SK-N-SH (cell line): ENCODE data around the gene DOCK3. TPM values are rescaled to one million over a fixed set of nuclear protein-coding genes. Genes with fewer than 3 reads are reported as not detected.

ENCODE experiments used
- CTCF ChIA-PET: fragments of 300-600, 350-600 bp; formaldehyde crosslinking; extraction: SDS; loops from one replicate; lab custom pipeline; 2021; lab: Yijun Ruan, JAX
- POLR2A ChIA-PET: fragments of 350-600 bp; sonication (Branson Sonifier 250); formaldehyde crosslinking; extraction: SDS; loops from one replicate; lab custom pipeline; 2020; ENCODE audit warnings: antibody characterized with exemption, inconsistent platforms; lab: Yijun Ruan, JAX
- DNase-seq: peaks from one replicate; pipeline ENCODE4 v3.0.0; 2012
- H2AFZ ChIP-seq: fragments of 200-600 bp; sonication (generic); 2 replicates; pipeline ENCODE4 v1.8.1; 2016; ENCODE audit warnings: antibody characterized with exemption, mild to moderate bottlenecking, low read depth
- H3F3A ChIP-seq: fragments of 200-600 bp; sonication (generic); replicated peaks from 2 replicates; pipeline ENCODE3; 2016; ENCODE audit warnings: antibody characterized with exemption, mild to moderate bottlenecking; ENCODE audit not compliant: insufficient read depth
- H3K27ac ChIP-seq, 2 experiments: fragments of 200-500 bp in 1 of 2; fragments of 200-600 bp in 1 of 2; sonication (Bioruptor generic) in 1 of 2; sonication (generic), shearing (Covaris generic) in 1 of 2; 2 replicates each; pipeline versions ENCODE4 v1.5.1 to v1.6.1; 2014 to 2016; ENCODE audit warnings: low read depth in 2 of 2, inconsistent platforms in 1 of 2, low read length in 1 of 2, mild to moderate bottlenecking in 1 of 2, mixed read lengths in 1 of 2
- H3K27me3 ChIP-seq: fragments of 200-600 bp; sonication (generic), shearing (Covaris generic); 2 replicates; pipeline ENCODE4 v1.6.1; 2016; ENCODE audit warnings: mixed run types; ENCODE audit not compliant: insufficient read depth
- H3K36me3 ChIP-seq, 2 experiments: fragments of 200-500 bp in 1 of 2; fragments of 200-600 bp in 1 of 2; sonication (Bioruptor generic) in 1 of 2; sonication (generic) in 1 of 2; replicated peaks in 1 of 2; 2 replicates each; pipeline versions ENCODE3 to v1.5.1; 2014 to 2016; ENCODE audit warnings: low read length in 1 of 2, mild to moderate bottlenecking in 1 of 2; ENCODE audit not compliant: insufficient read depth in 2 of 2, control insufficient read depth in 1 of 2
- H3K4me1 ChIP-seq, 2 experiments: fragments of 200-500 bp in 1 of 2; fragments of 200-600 bp in 1 of 2; sonication (Bioruptor generic) in 1 of 2; sonication (generic), shearing (Covaris generic) in 1 of 2; 2 replicates each; pipeline versions ENCODE4 v1.5.1 to v1.6.1; 2014 to 2016; ENCODE audit warnings: low read depth in 1 of 2, low read length in 1 of 2, mixed run types in 1 of 2; ENCODE audit not compliant: insufficient read depth in 2 of 2, control insufficient read depth in 1 of 2
- H3K4me2 ChIP-seq: fragments of 200-600 bp; sonication (generic), shearing (Covaris generic); 2 replicates; pipeline ENCODE4 v1.6.1; 2017; ENCODE audit warnings: mixed run types
- H3K4me3 ChIP-seq, 2 experiments: fragments of 200-500 bp in 1 of 2; fragments of 200-600 bp in 1 of 2; sonication (Bioruptor generic) in 1 of 2; sonication (generic), shearing (Covaris generic) in 1 of 2; 2 replicates each; pipeline versions ENCODE4 v1.5.1 to v1.8.1; 2014 to 2016; ENCODE audit warnings: low read depth in 2 of 2, inconsistent platforms in 1 of 2, low read length in 1 of 2, mild to moderate bottlenecking in 1 of 2, mixed read lengths in 1 of 2, moderate library complexity in 1 of 2
- H3K79me2 ChIP-seq: fragments of 200-600 bp; sonication (generic); 2 replicates; pipeline ENCODE4 v1.8.1; 2017; ENCODE audit warnings: mild to moderate bottlenecking; ENCODE audit not compliant: insufficient read depth
- H3K9ac ChIP-seq: fragments of 200-600 bp; sonication (generic); 2 replicates; pipeline ENCODE4 v1.6.1; 2017; ENCODE audit warnings: mixed run types
- H3K9me2 ChIP-seq: fragments of 200-600 bp; sonication (generic); 2 replicates; pipeline ENCODE4 v1.6.1; 2017; ENCODE audit warnings: mixed run types
- H3K9me3 ChIP-seq: fragments of 200-600 bp; sonication (generic); 2 replicates; pipeline ENCODE4 v1.6.1; 2017; ENCODE audit warnings: mixed run types, mild to moderate bottlenecking, moderate library complexity
- H4K20me1 ChIP-seq: fragments of 200-600 bp; sonication (generic); 2 replicates; pipeline ENCODE4 v1.6.1; 2017; ENCODE audit warnings: mild to moderate bottlenecking, mixed run types; ENCODE audit not compliant: insufficient read depth
- CHD2 ChIP-seq: fragments of 150-350 bp; IDR thresholded peaks from 2 replicates; pipeline ENCODE4 v1.6.1; 2018; ENCODE audit warnings: low read length; ENCODE audit not compliant: partially characterized antibody
- EP300 ChIP-seq, 2 experiments: IDR thresholded peaks; 2 replicates each; pipeline versions ENCODE4 v1.4.0 to v1.6.1; 2012; ENCODE audit warnings: borderline replicate concordance in 1 of 2, low read depth in 1 of 2, low read length in 1 of 2
- FOSL2 ChIP-seq: IDR thresholded peaks from 2 replicates; pipeline ENCODE4 v1.4.0; 2012; ENCODE audit warnings: low read depth, mild to moderate bottlenecking, moderate library complexity, borderline replicate concordance
- FOXM1 ChIP-seq: IDR thresholded peaks from 2 replicates; pipeline ENCODE4 v1.4.0; 2012; ENCODE audit warnings: low read depth, mild to moderate bottlenecking
- GABPA ChIP-seq: IDR thresholded peaks from 2 replicates; pipeline ENCODE4 v1.4.0; 2012; ENCODE audit warnings: low read depth, mild to moderate bottlenecking
- GATA2 ChIP-seq: sonication (generic); formaldehyde crosslinking; IDR thresholded peaks from 2 replicates; pipeline ENCODE4 v1.5.0; 2020; ENCODE audit warnings: mild to moderate bottlenecking, missing genetic modification reagents
- MXI1 ChIP-seq: IDR thresholded peaks from 2 replicates; pipeline ENCODE4 v1.6.1; 2012; ENCODE audit warnings: mild to moderate bottlenecking, low read depth, low read length, improper control_type of control experiment
- NFIC ChIP-seq: IDR thresholded peaks from 2 replicates; pipeline ENCODE4 v1.4.0; 2012; ENCODE audit warnings: borderline replicate concordance
- POLR2AphosphoS5 ChIP-seq: IDR thresholded peaks from 2 replicates; pipeline ENCODE4 v1.6.1; 2012; ENCODE audit warnings: low read depth, low read length
- RAD21 ChIP-seq: IDR thresholded peaks from 2 replicates; pipeline ENCODE4 v1.6.1; 2012; ENCODE audit warnings: mild to moderate bottlenecking, low read length
- RCOR1 ChIP-seq: fragments of 150-350 bp; IDR thresholded peaks from 2 replicates; pipeline ENCODE4 v1.6.1; 2017; ENCODE audit warnings: antibody characterized with exemption, low read length
- RFX5 ChIP-seq: IDR thresholded peaks from 2 replicates; pipeline ENCODE4 v1.6.1; 2012; ENCODE audit warnings: mild to moderate bottlenecking, improper control_type of control experiment, low read length
- RXRA ChIP-seq: IDR thresholded peaks from 2 replicates; pipeline ENCODE4 v1.4.0; 2012; ENCODE audit warnings: low read depth, mild to moderate bottlenecking, borderline replicate concordance
- SMC3 ChIP-seq: IDR thresholded peaks from 2 replicates; pipeline ENCODE4 v1.6.1; 2012; ENCODE audit warnings: low read depth, low read length, improper control_type of control experiment
- TCF12 ChIP-seq: IDR thresholded peaks from 2 replicates; pipeline ENCODE4 v1.4.0; 2012
- TEAD4 ChIP-seq: IDR thresholded peaks from 2 replicates; pipeline ENCODE4 v1.4.0; 2012; ENCODE audit warnings: mild to moderate bottlenecking, borderline replicate concordance; ENCODE audit not compliant: insufficient read depth
- WGBS: methylation state at CpG from one replicate; pipeline ENCODE4 v1.1.6; 2017; ENCODE audit warnings: low lambda C conversion rate; 5-methylcytosine and 5-hydroxymethylcytosine counted together
- polyA plus RNA-seq, 3 experiments: library from polyadenylated mRNA; depleted of rRNA; stranded (reverse); fragments of >200 nt; gene quantifications; 2 replicates each; pipeline ENCODE4 v1.2.3, GENCODE V29; 2012
- TF ChIP-seq, protein P1 (sequence below): fragments of 150-350 bp; IDR thresholded peaks from 2 replicates; pipeline ENCODE4 v1.6.1; 2017; ENCODE audit warnings: antibody characterized with exemption, low read length, low read depth, borderline replicate concordance
- TF ChIP-seq, protein P2 (sequence below): IDR thresholded peaks from 2 replicates; pipeline ENCODE4 v1.4.0; 2012; ENCODE audit warnings: low read depth, borderline replicate concordance
- TF ChIP-seq, protein P3 (sequence below): IDR thresholded peaks from 2 replicates; pipeline ENCODE4 v1.6.1; 2012; ENCODE audit warnings: mild to moderate bottlenecking, low read depth, low read length, moderate library complexity
- TF ChIP-seq, protein P4 (sequence below): IDR thresholded peaks from 2 replicates; pipeline ENCODE4 v1.4.0; 2012; ENCODE audit warnings: low read depth
- TF ChIP-seq, protein P5 (sequence below): IDR thresholded peaks from 2 replicates; pipeline ENCODE4 v1.4.0; 2012; ENCODE audit warnings: low read depth, borderline replicate concordance
- TF ChIP-seq, protein P6 (sequence below): fragments of 150-350 bp; IDR thresholded peaks from 2 replicates; pipeline ENCODE4 v1.6.1; 2016; ENCODE audit warnings: mild to moderate bottlenecking, low read depth, low read length

Gene DOCK3
- polyA plus RNA-seq, 1 of the 3 experiments (the other 2 are of a cell fraction), result 0.05 TPM

DNA sequence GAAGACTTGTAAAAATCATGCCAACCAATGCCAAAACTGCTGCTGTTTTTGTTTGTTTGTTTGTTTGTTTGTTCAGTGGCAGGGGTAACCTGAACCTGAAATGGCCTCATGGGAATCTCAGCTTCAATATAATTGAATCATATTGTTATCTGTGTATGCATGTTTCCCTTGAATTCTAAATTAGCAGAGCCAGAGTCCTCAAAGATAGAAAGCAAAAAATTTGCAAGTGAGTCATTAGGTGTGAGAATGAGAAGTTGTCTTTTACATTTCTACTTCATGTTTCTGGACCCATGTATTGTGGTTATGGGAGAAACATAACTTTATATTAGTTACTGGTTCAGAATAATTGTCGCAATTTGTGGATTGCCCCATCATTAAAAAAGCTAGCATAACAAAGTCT lies 249.2 kb downstream of the DOCK3 start (continued):
- TF ChIP-seq, protein P1, sequence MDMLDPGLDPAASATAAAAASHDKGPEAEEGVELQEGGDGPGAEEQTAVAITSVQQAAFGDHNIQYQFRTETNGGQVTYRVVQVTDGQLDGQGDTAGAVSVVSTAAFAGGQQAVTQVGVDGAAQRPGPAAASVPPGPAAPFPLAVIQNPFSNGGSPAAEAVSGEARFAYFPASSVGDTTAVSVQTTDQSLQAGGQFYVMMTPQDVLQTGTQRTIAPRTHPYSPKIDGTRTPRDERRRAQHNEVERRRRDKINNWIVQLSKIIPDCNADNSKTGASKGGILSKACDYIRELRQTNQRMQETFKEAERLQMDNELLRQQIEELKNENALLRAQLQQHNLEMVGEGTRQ, result no peak
- TF ChIP-seq CHD2 (no peak), TCF12 (no peak), GABPA (no peak), TEAD4 (no peak), FOXM1 (no peak), GATA2 (CRISPR knock-in tag) (no peak), RFX5 (no peak), RXRA (no peak)
- TF ChIP-seq, protein P2, sequence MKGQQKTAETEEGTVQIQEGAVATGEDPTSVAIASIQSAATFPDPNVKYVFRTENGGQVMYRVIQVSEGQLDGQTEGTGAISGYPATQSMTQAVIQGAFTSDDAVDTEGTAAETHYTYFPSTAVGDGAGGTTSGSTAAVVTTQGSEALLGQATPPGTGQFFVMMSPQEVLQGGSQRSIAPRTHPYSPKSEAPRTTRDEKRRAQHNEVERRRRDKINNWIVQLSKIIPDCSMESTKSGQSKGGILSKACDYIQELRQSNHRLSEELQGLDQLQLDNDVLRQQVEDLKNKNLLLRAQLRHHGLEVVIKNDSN, result no peak

DNA sequence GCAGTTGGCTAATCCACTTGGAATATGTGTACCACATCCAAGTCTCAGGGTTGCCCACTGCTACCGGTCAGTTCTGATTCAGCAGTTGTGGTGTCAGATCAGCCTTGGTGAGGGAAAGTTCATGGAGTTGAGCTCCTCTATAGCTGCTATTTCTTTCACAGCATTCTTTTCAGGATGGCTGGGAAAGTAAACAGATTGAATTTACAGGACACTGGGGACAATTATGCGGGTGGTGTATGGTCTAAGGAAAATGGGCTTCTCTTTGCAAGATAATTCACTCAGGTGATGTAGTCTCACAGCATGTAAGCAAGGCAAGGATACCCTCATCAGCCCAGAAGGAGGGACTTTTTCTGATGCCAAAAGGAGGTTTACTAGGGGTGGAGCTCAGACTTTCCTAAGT lies 249.9 kb downstream of the DOCK3 start:
- Histone ChIP-seq H3K4me3 (no peak overlapping the region), H3K27me3 (no peaks in the 10 kb centered on the region), H3K9ac (no peak overlapping the region), H3K27ac (no peak overlapping the region), H3K9me2 (no peaks in the 10 kb centered on the region), H3F3A (no peaks in the 10 kb centered on the region), H4K20me1 (no peaks in the 10 kb centered on the region), H3K9me3 (no peaks in the 10 kb centered on the region), H3K4me1 (no peaks in the 10 kb centered on the region), H3K4me2 (no peak overlapping the region), H2AFZ (no peak overlapping the region), H3K79me2 (no peaks in the 10 kb centered on the region), H3K36me3 (no peaks in the 10 kb centered on the region)
- DNase-seq, result no peak
- ChIA-PET CTCF (no interaction called here), POLR2A (no interaction called here)
- 44% methylated on average over 2 of the region's 2 CpGs for WGBS
- TF ChIP-seq, protein P3, sequence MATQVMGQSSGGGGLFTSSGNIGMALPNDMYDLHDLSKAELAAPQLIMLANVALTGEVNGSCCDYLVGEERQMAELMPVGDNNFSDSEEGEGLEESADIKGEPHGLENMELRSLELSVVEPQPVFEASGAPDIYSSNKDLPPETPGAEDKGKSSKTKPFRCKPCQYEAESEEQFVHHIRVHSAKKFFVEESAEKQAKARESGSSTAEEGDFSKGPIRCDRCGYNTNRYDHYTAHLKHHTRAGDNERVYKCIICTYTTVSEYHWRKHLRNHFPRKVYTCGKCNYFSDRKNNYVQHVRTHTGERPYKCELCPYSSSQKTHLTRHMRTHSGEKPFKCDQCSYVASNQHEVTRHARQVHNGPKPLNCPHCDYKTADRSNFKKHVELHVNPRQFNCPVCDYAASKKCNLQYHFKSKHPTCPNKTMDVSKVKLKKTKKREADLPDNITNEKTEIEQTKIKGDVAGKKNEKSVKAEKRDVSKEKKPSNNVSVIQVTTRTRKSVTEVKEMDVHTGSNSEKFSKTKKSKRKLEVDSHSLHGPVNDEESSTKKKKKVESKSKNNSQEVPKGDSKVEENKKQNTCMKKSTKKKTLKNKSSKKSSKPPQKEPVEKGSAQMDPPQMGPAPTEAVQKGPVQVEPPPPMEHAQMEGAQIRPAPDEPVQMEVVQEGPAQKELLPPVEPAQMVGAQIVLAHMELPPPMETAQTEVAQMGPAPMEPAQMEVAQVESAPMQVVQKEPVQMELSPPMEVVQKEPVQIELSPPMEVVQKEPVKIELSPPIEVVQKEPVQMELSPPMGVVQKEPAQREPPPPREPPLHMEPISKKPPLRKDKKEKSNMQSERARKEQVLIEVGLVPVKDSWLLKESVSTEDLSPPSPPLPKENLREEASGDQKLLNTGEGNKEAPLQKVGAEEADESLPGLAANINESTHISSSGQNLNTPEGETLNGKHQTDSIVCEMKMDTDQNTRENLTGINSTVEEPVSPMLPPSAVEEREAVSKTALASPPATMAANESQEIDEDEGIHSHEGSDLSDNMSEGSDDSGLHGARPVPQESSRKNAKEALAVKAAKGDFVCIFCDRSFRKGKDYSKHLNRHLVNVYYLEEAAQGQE, result no peak
- TF ChIP-seq, protein P4, sequence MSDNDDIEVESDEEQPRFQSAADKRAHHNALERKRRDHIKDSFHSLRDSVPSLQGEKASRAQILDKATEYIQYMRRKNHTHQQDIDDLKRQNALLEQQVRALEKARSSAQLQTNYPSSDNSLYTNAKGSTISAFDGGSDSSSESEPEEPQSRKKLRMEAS, result no peak
- TF ChIP-seq, protein P2, result no peak
- TF ChIP-seq SMC3 (no peak), CHD2 (no peak), RCOR1 (no peak), RAD21 (no peak), MXI1 (no peak), RFX5 (no peak), RXRA (no peak), POLR2AphosphoS5 (no peak), NFIC (no peak), FOSL2 (no peak), EP300 (IDR thresholded peaks at IDR 0.05; ENCODE audit: borderline replicate concordance in 1 of 2, low read depth in 1 of 2, low read length in 1 of 2) (no peak), GABPA (no peak), GATA2 (CRISPR knock-in tag) (no peak)
- TF ChIP-seq, protein P5, sequence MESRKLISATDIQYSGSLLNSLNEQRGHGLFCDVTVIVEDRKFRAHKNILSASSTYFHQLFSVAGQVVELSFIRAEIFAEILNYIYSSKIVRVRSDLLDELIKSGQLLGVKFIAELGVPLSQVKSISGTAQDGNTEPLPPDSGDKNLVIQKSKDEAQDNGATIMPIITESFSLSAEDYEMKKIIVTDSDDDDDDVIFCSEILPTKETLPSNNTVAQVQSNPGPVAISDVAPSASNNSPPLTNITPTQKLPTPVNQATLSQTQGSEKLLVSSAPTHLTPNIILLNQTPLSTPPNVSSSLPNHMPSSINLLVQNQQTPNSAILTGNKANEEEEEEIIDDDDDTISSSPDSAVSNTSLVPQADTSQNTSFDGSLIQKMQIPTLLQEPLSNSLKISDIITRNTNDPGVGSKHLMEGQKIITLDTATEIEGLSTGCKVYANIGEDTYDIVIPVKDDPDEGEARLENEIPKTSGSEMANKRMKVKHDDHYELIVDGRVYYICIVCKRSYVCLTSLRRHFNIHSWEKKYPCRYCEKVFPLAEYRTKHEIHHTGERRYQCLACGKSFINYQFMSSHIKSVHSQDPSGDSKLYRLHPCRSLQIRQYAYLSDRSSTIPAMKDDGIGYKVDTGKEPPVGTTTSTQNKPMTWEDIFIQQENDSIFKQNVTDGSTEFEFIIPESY, result no peak
- TF ChIP-seq, protein P6, sequence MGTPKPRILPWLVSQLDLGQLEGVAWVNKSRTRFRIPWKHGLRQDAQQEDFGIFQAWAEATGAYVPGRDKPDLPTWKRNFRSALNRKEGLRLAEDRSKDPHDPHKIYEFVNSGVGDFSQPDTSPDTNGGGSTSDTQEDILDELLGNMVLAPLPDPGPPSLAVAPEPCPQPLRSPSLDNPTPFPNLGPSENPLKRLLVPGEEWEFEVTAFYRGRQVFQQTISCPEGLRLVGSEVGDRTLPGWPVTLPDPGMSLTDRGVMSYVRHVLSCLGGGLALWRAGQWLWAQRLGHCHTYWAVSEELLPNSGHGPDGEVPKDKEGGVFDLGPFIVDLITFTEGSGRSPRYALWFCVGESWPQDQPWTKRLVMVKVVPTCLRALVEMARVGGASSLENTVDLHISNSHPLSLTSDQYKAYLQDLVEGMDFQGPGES, result no peak
